ENCODE measurements around the gene KCNJ9.

- TF ChIP-seq CTCF (IDR thresholded peaks at IDR 0.05; ENCODE audit: insufficient read depth, low read depth, low read length) (no peak), EZH2 (IDR thresholded peaks at IDR 0.05; ENCODE audit: insufficient read depth, low read length) (no peak)
Measured at GRCh38 chr1:160130486-160130885, 49.1 kb downstream of the KCNJ9 start.

Measured in astrocyte (in vitro differentiated cells and primary cell).